ENCODE results near the gene AQP2.
A peak's percentile ranks its signal among the peaks of the same experiment; 100 is the strongest.
"Not testable (repeated sequence)": the region's sequence is repeated elsewhere in the genome, so short reads cannot be mapped to it uniquely, and the experiment has no call there.

Gene AQP2

GRCh38 chr12:49979016-49979586 is 28.6 kb downstream of the AQP2 start:
- Histone ChIP-seq H3K4me1 (ENCODE audit: insufficient read depth, low read length) (peaks cover 3% of the 10 kb centered on the region; the same call in 1 of the 2 replicates), H3K9ac (ENCODE audit: low read depth, low read length) (0 out of 2 replicates have a peak overlapping the region, but pooled peaks have one; percentile 9), H3K4me3 (ENCODE audit: low read length) (no peak overlapping the region), H3K27me3 (ENCODE audit: insufficient read depth, low read length) (no peaks in the 10 kb centered on the region; the same call in 1 of the 2 replicates), H3K9me3 (ENCODE audit: insufficient read depth, low read depth, low read length) (no peaks in the 10 kb centered on the region), H3K36me3 (ENCODE audit: insufficient read depth, low read depth, low read length) (no peaks in the 10 kb centered on the region), H3K27ac (ENCODE audit: low read length) (no peak overlapping the region)

- Histone ChIP-seq H3K9ac (ENCODE audit: low read depth, low read length) (no peak overlapping the region), H3K9me3 (ENCODE audit: insufficient read depth, low read depth, low read length) (no peaks in the 10 kb centered on the region), H3K27ac (ENCODE audit: low read length) (no peak overlapping the region), H3K4me1 (ENCODE audit: insufficient read depth, low read length) (peaks cover 3% of the 10 kb centered on the region; the same call in 1 of the 2 replicates), H3K36me3 (ENCODE audit: insufficient read depth, low read depth, low read length) (no peaks in the 10 kb centered on the region), H3K4me3 (ENCODE audit: low read length) (no peak overlapping the region), H3K27me3 (ENCODE audit: insufficient read depth, low read length) (no peaks in the 10 kb centered on the region; the same call in 1 of the 2 replicates)
Measured at GRCh38 chr12:49979791-49980190, 29.3 kb downstream of the AQP2 start.

GRCh38 chr12:49980501-49981349 is 30.2 kb downstream of the AQP2 start:
- Histone ChIP-seq H3K27ac (ENCODE audit: low read length) (no peak overlapping the region), H3K27me3 (ENCODE audit: insufficient read depth, low read length) (no peaks in the 10 kb centered on the region; the same call in 1 of the 2 replicates), H3K4me1 (ENCODE audit: insufficient read depth, low read length) (peaks cover 8% of the 10 kb centered on the region), H3K36me3 (ENCODE audit: insufficient read depth, low read depth, low read length) (no peaks in the 10 kb centered on the region), H3K9ac (ENCODE audit: low read depth, low read length) (no peak overlapping the region), H3K4me3 (ENCODE audit: low read length) (no peak overlapping the region), H3K9me3 (ENCODE audit: insufficient read depth, low read depth, low read length) (no peaks in the 10 kb centered on the region)

GRCh38 chr12:49982246-49983087 is 31.9 kb downstream of the AQP2 start:
- Histone ChIP-seq H3K9me3 (ENCODE audit: insufficient read depth, low read depth, low read length) (no peaks in the 10 kb centered on the region), H3K27me3 (ENCODE audit: insufficient read depth, low read length) (no peaks in the 10 kb centered on the region), H3K4me1 (ENCODE audit: insufficient read depth, low read length) (peaks cover 8% of the 10 kb centered on the region), H3K9ac (ENCODE audit: low read depth, low read length) (no peak overlapping the region), H3K36me3 (ENCODE audit: insufficient read depth, low read depth, low read length) (peaks cover 1% of the 10 kb centered on the region), H3K4me3 (ENCODE audit: low read length) (no peak overlapping the region), H3K27ac (ENCODE audit: low read length) (no peak overlapping the region)

GRCh38 chr12:49983892-49984291 is 33.4 kb downstream of the AQP2 start:
- Histone ChIP-seq H3K9me3 (ENCODE audit: insufficient read depth, low read depth, low read length) (no peaks in the 10 kb centered on the region), H3K4me1 (ENCODE audit: insufficient read depth, low read length) (peaks cover 8% of the 10 kb centered on the region), H3K9ac (ENCODE audit: low read depth, low read length) (no peak overlapping the region), H3K36me3 (ENCODE audit: insufficient read depth, low read depth, low read length) (peaks cover 16% of the 10 kb centered on the region), H3K27me3 (ENCODE audit: insufficient read depth, low read length) (no peaks in the 10 kb centered on the region), H3K27ac (ENCODE audit: low read length) (no peak overlapping the region), H3K4me3 (ENCODE audit: low read length) (no peak overlapping the region)

- H3K27ac ChIP-seq (ENCODE audit: low read length), result no peak overlapping the region
- no peaks in the 10 kb centered on the region for H3K27me3 ChIP-seq (ENCODE audit: insufficient read depth, low read length)
Measured at GRCh38 chr12:49984476-49985359, 34.2 kb downstream of the AQP2 start.

GRCh38 chr12:49985981-49986380 is 35.4 kb downstream of the AQP2 start:
- Histone ChIP-seq H3K9ac (ENCODE audit: low read depth, low read length) (no peak overlapping the region), H3K4me3 (ENCODE audit: low read length) (no peak overlapping the region), H3K4me1 (ENCODE audit: insufficient read depth, low read length) (peaks cover 8% of the 10 kb centered on the region), H3K27me3 (ENCODE audit: insufficient read depth, low read length) (no peaks in the 10 kb centered on the region), H3K9me3 (ENCODE audit: insufficient read depth, low read depth, low read length) (no peaks in the 10 kb centered on the region), H3K36me3 (ENCODE audit: insufficient read depth, low read depth, low read length) (peaks cover 36% of the 10 kb centered on the region), H3K27ac (ENCODE audit: low read length) (no peak overlapping the region)

More at GRCh38 chr12:49984476-49985359, 34.2 kb downstream of the AQP2 start:
- peaks cover 8% of the 10 kb centered on the region for H3K4me1 ChIP-seq (ENCODE audit: insufficient read depth, low read length)
- H3K9ac ChIP-seq (ENCODE audit: low read depth, low read length), result no peak overlapping the region
- no peaks in the 10 kb centered on the region for H3K9me3 ChIP-seq (ENCODE audit: insufficient read depth, low read depth, low read length)
- H3K4me3 ChIP-seq (ENCODE audit: low read length), result no peak overlapping the region
- peaks cover 23% of the 10 kb centered on the region for H3K36me3 ChIP-seq (ENCODE audit: insufficient read depth, low read depth, low read length)

GRCh38 chr12:49986476-49986875 is 35.9 kb downstream of the AQP2 start:
- not testable (repeated sequence) for H3K4me3 ChIP-seq (ENCODE audit: low read length); H3K4me1 ChIP-seq (ENCODE audit: insufficient read depth, low read length); H3K27me3 ChIP-seq (ENCODE audit: insufficient read depth, low read length); H3K9ac ChIP-seq (ENCODE audit: low read depth, low read length); H3K9me3 ChIP-seq (ENCODE audit: insufficient read depth, low read depth, low read length); H3K27ac ChIP-seq (ENCODE audit: low read length)
- peaks cover 39% of the 10 kb centered on the region for H3K36me3 ChIP-seq (ENCODE audit: insufficient read depth, low read depth, low read length)

GRCh38 chr12:49987625-49988303 is 37.2 kb downstream of the AQP2 start:
- Histone ChIP-seq H3K4me3 (ENCODE audit: low read length) (no peak overlapping the region), H3K4me1 (ENCODE audit: insufficient read depth, low read length) (peaks cover 8% of the 10 kb centered on the region), H3K27ac (ENCODE audit: low read length) (no peak overlapping the region), H3K27me3 (ENCODE audit: insufficient read depth, low read length) (no peaks in the 10 kb centered on the region), H3K36me3 (ENCODE audit: insufficient read depth, low read depth, low read length) (peaks cover 52% of the 10 kb centered on the region), H3K9me3 (ENCODE audit: insufficient read depth, low read depth, low read length) (no peaks in the 10 kb centered on the region), H3K9ac (ENCODE audit: low read depth, low read length) (no peak overlapping the region)

- not testable (repeated sequence) for H3K27ac ChIP-seq (ENCODE audit: low read length); H3K4me1 ChIP-seq (ENCODE audit: insufficient read depth, low read length); H3K9me3 ChIP-seq (ENCODE audit: insufficient read depth, low read depth, low read length); H3K27me3 ChIP-seq (ENCODE audit: insufficient read depth, low read length); H3K9ac ChIP-seq (ENCODE audit: low read depth, low read length); H3K4me3 ChIP-seq (ENCODE audit: low read length)
- H3K36me3 ChIP-seq (ENCODE audit: insufficient read depth, low read depth, low read length), result peaks cover 65% of the 10 kb centered on the region
Measured at GRCh38 chr12:49989400-49989799, 38.9 kb downstream of the AQP2 start.

Data from iPS-20b (cell line).